H9 (cell line): ENCODE data around the gene EPHA2. TPM values are rescaled to one million over a fixed set of nuclear protein-coding genes. Genes with fewer than 3 reads are reported as not detected.
A peak's percentile ranks its signal among the peaks of the same experiment; 100 is the strongest.

Source experiments
- DNase-seq: peaks from one replicate; pipeline ENCODE4 v3.0.0-alpha.2; 2017
- H2AFZ ChIP-seq: one replicate; pipeline ENCODE4 v1.6.1; 2013; ENCODE audit warnings: mild to moderate bottlenecking, low read length, control low read depth, moderate library complexity
- H2AK5ac ChIP-seq: 2 replicates; pipeline ENCODE4 v1.6.1; 2013; ENCODE audit warnings: low read length, control low read depth, mixed read lengths; ENCODE audit not compliant: insufficient read length
- H2BK120ac ChIP-seq: one replicate; pipeline ENCODE4 v1.6.1; 2013; ENCODE audit warnings: low read depth, mild to moderate bottlenecking, low read length, control low read depth, inconsistent platforms; ENCODE audit not compliant: poor library complexity, severe bottlenecking
- H2BK12ac ChIP-seq: 2 replicates; pipeline ENCODE4 v1.6.1; 2013; ENCODE audit warnings: low read length, control low read depth, mixed read lengths, low read depth; ENCODE audit not compliant: insufficient read length
- H2BK15ac ChIP-seq: 2 replicates; pipeline ENCODE4 v1.6.1; 2013; ENCODE audit warnings: low read depth, low read length, control low read depth
- H2BK20ac ChIP-seq: one replicate; pipeline ENCODE4 v1.6.1; 2013; ENCODE audit warnings: low read depth, mild to moderate bottlenecking, low read length, control low read depth, inconsistent platforms; ENCODE audit not compliant: poor library complexity, severe bottlenecking
- H2BK5ac ChIP-seq: 2 replicates; pipeline ENCODE4 v1.6.1; 2013; ENCODE audit warnings: low read length, control low read depth, mixed read lengths; ENCODE audit not compliant: insufficient read length
- H3K14ac ChIP-seq: 2 replicates; pipeline ENCODE4 v1.6.1; 2013; ENCODE audit warnings: low read length, control low read depth; ENCODE audit not compliant: insufficient read depth
- H3K18ac ChIP-seq: 2 replicates; pipeline ENCODE4 v1.6.1; 2013; ENCODE audit warnings: low read depth, mild to moderate bottlenecking, mixed read lengths, low read length, control low read depth; ENCODE audit not compliant: insufficient read length
- H3K23ac ChIP-seq: 2 replicates; pipeline ENCODE4 v1.6.1; 2013; ENCODE audit warnings: low read length, control low read depth, mixed read lengths, low read depth; ENCODE audit not compliant: insufficient read length
- H3K23me2 ChIP-seq: 2 replicates; pipeline ENCODE4 v1.6.1; 2013; ENCODE audit warnings: low read depth, mild to moderate bottlenecking, mixed read lengths, low read length, control low read depth; ENCODE audit not compliant: insufficient read length, poor library complexity, severe bottlenecking
- H3K27ac ChIP-seq: 2 replicates; pipeline ENCODE4 v1.5.1; 2013; ENCODE audit warnings: low read length, control low read depth, mixed read lengths, low read depth; ENCODE audit not compliant: insufficient read length
- H3K27me3 ChIP-seq: 2 replicates; pipeline ENCODE4 v1.6.1; 2013; ENCODE audit warnings: low read length, control low read depth, inconsistent platforms; ENCODE audit not compliant: insufficient read depth
- H3K4ac ChIP-seq: 2 replicates; pipeline ENCODE4 v1.6.1; 2013; ENCODE audit warnings: low read depth, mild to moderate bottlenecking, control low read depth, inconsistent platforms, low read length, moderate library complexity
- H3K4me1 ChIP-seq: 2 replicates; pipeline ENCODE4 v1.6.1; 2013; ENCODE audit warnings: low read length, control low read depth, inconsistent platforms; ENCODE audit not compliant: insufficient read depth
- H3K4me2 ChIP-seq: 2 replicates; pipeline ENCODE4 v1.6.1; 2013; ENCODE audit warnings: low read length, control low read depth, mixed read lengths; ENCODE audit not compliant: insufficient read length, insufficient read depth
- H3K56ac ChIP-seq: 2 replicates; pipeline ENCODE4 v1.6.1; 2013; ENCODE audit warnings: low read depth, mild to moderate bottlenecking, mixed read lengths, low read length, control low read depth; ENCODE audit not compliant: insufficient read length
- H3K79me1 ChIP-seq: 2 replicates; pipeline ENCODE4 v1.6.1; 2013; ENCODE audit warnings: low read depth, mild to moderate bottlenecking, moderate library complexity, low read length, control low read depth, inconsistent platforms; ENCODE audit not compliant: insufficient read depth, poor library complexity, severe bottlenecking
- H3K79me2 ChIP-seq: 2 replicates; pipeline ENCODE4 v1.6.1; 2013; ENCODE audit warnings: low read length, control low read depth, inconsistent platforms; ENCODE audit not compliant: insufficient read depth
- H3K9ac ChIP-seq: 2 replicates; pipeline ENCODE4 v1.6.1; 2013; ENCODE audit warnings: low read length, control low read depth, mixed read lengths; ENCODE audit not compliant: insufficient read length; ENCODE audit errors: extremely low read depth
- H3K9me3 ChIP-seq: one replicate; pipeline ENCODE4 v1.6.1; 2013; ENCODE audit warnings: low read depth, low read length, inconsistent platforms; ENCODE audit not compliant: control insufficient read depth
- H3T11ph ChIP-seq: one replicate; pipeline ENCODE4 v1.6.1; 2013; ENCODE audit warnings: mild to moderate bottlenecking, low read length, control low read depth, inconsistent platforms
- H4K20me1 ChIP-seq: one replicate; pipeline ENCODE4 v1.6.1; 2013; ENCODE audit not compliant: control insufficient read depth, insufficient read length, insufficient read depth
- H4K5ac ChIP-seq: 2 replicates; pipeline ENCODE4 v1.6.1; 2013; ENCODE audit warnings: low read depth, mild to moderate bottlenecking, mixed read lengths, low read length, control low read depth; ENCODE audit not compliant: insufficient read length
- H4K8ac ChIP-seq: replicated peaks from 2 replicates; pipeline ENCODE4 v1.6.1; 2013; ENCODE audit warnings: low read length, control low read depth, mixed read lengths, low read depth; ENCODE audit not compliant: insufficient read length
- H4K91ac ChIP-seq: 2 replicates; pipeline ENCODE4 v1.6.1; 2013; ENCODE audit warnings: low read depth, mild to moderate bottlenecking, moderate library complexity, mixed read lengths, low read length, control low read depth; ENCODE audit not compliant: insufficient read length
- H3K27ac Mint-ChIP-seq, 3 experiments: 2 replicates in 2 of 3; 3 replicates in 1 of 3; pipeline ENCODE4 v1.8.0; 2020 to 2021; ENCODE audit warnings: mixed read lengths in 3 of 3, mild to moderate bottlenecking in 1 of 3, moderate library complexity in 1 of 3
- H3K27me3 Mint-ChIP-seq: 2 replicates; pipeline ENCODE4 v1.8.0; 2021; ENCODE audit warnings: low read depth, mild to moderate bottlenecking, moderate library complexity, mixed read lengths
- H3K36me3 Mint-ChIP-seq, 3 experiments: 2 replicates in 2 of 3; 3 replicates in 1 of 3; pipeline ENCODE4 v1.8.0; 2020 to 2021; ENCODE audit warnings: low read depth in 3 of 3, mixed read lengths in 3 of 3; ENCODE audit not compliant: insufficient read depth in 1 of 3
- H3K4me1 Mint-ChIP-seq, 2 experiments: 2 replicates each; pipeline ENCODE4 v1.8.0; 2020; ENCODE audit warnings: mixed read lengths in 2 of 2
- H3K4me3 Mint-ChIP-seq, 2 experiments: 2 replicates in 1 of 2; 3 replicates in 1 of 2; pipeline ENCODE4 v1.8.0; 2020 to 2021; ENCODE audit warnings: mild to moderate bottlenecking in 2 of 2, mixed read lengths in 2 of 2, moderate library complexity in 1 of 2
- H3K9me3 Mint-ChIP-seq, 2 experiments: 2 replicates in 1 of 2; 3 replicates in 1 of 2; pipeline ENCODE4 v1.8.0; 2020; ENCODE audit warnings: mild to moderate bottlenecking in 2 of 2, mixed read lengths in 2 of 2, moderate library complexity in 1 of 2
- CTCF ChIP-seq: fragments of 200-600 bp; sonication (generic); conservative IDR thresholded peaks from 3 replicates; pipeline ENCODE4 v1.8.0; 2021; ENCODE audit warnings: antibody characterized with exemption, mild to moderate bottlenecking
- WGBS: extraction: QIAGEN DNeasy Blood & Tissue Kit; methylation state at CpG from one replicate; pipeline ENCODE4 v1.1.7; 2013; ENCODE audit warnings: missing lambda C conversion rate, low lambda C conversion rate, mixed read lengths; ENCODE audit not compliant: insufficient read length; ENCODE audit errors: extremely low coverage; 5-methylcytosine and 5-hydroxymethylcytosine counted together
- total RNA-seq: library from RNA; stranded (reverse); gene quantifications from 2 replicates; pipeline ENCODE4 v1.2.1, GENCODE V29; 2021

EPHA2 gene
- total RNA-seq, 1 experiment from 2014 or later, result 33.1 TPM

- H2BK12ac ChIP-seq, result no peak overlapping the region
These were observed 15.7 kb downstream of the EPHA2 start for GRCh38 chr1:16140068-16140596.

More at GRCh38 chr1:16140068-16140596, 15.7 kb downstream of the EPHA2 start:
- Histone ChIP-seq H4K20me1 (no peaks in the 10 kb centered on the region), H3K9me3 (no peaks in the 10 kb centered on the region), H2AFZ (no peak overlapping the region), H3K4ac (no peak overlapping the region), H3K14ac (peak overlapping the region; percentile 23; the same call in 1 of the 2 replicates), H3K9ac (no peak overlapping the region), H3K4me2 (no peak overlapping the region), H3K56ac (no peak overlapping the region), H3K23me2 (no peaks in the 10 kb centered on the region), H2BK120ac (no peak overlapping the region), H4K91ac (no peak overlapping the region), H4K8ac (no peak overlapping the region), H4K5ac (no peak overlapping the region), H3K79me1 (peaks cover 15% of the 10 kb centered on the region), H2BK20ac (no peak overlapping the region), H3K27ac (no peak overlapping the region), H3K27me3 (no peaks in the 10 kb centered on the region), H2AK5ac (no peak overlapping the region), H3K79me2 (peaks cover 15% of the 10 kb centered on the region; the same call in 1 of the 2 replicates), H3K4me1 (peaks cover 6% of the 10 kb centered on the region), H2BK15ac (no peak overlapping the region), H3K23ac (no peak overlapping the region), H3T11ph (no peak overlapping the region), H2BK5ac (no peak overlapping the region), H3K18ac (no peak overlapping the region)
- no peak for DNase-seq
- Mint-ChIP-seq H3K4me1 (peaks cover 36 to 40% of the 10 kb centered on the region in 2 experiments), H3K27ac (peak overlapping the region in 2 of 3 experiments; percentile 11 to 55; a peak in 3 of 7 replicates), H3K9me3 (no peaks in the 10 kb centered on the region), H3K4me3 (peak overlapping the region in 1 of 2 experiments; percentile 31; a peak in 1 of 5 replicates), H3K27me3 (no peaks in the 10 kb centered on the region), H3K36me3 (peaks cover 17 to 77% (median 38%) of the 10 kb centered on the region in 3 experiments; a peak in 6 of 7 replicates)
- WGBS, result no CpG with 5 or more reads among the region's 7 CpGs
- no peak for TF ChIP-seq CTCF
